ENCODE data around the gene DDIAS. TPM values are rescaled to one million over a fixed set of nuclear protein-coding genes. Genes with fewer than 3 reads are reported as not detected.
A peak's percentile ranks its signal among the peaks of the same experiment; 100 is the strongest.

DDIAS gene
- total and polyA plus RNA-seq, 9 of the 15 experiments (the other 6 are each of a cell fraction or from before 2014, with no cell fraction given) = 9.4 to 27.2 (median 23.3) TPM

GRCh38 chr11:82900277-82901164, 1.0 kb upstream of the DDIAS start, which contains the start of gene PRCP (continued):
- TF ChIP-seq MYC (IDR thresholded peaks at IDR 0.05; ENCODE audit: low read depth, low read length) (no peak), MYC (CRISPR knock-in tag; IDR thresholded peaks at IDR 0.05; ENCODE audit: borderline replicate concordance, low read depth) (no peak), ZNF76 (CRISPR knock-in tag; IDR thresholded peaks at IDR 0.05; ENCODE audit: borderline replicate concordance) (no peak), ZKSCAN8 (CRISPR knock-in tag; IDR thresholded peaks at IDR 0.05) (no peak), TEAD4 (IDR thresholded peaks at IDR 0.05; ENCODE audit: low read length) (peak; percentile 51), TEAD4 (CRISPR knock-in tag; IDR thresholded peaks at IDR 0.05; ENCODE audit: borderline replicate concordance) (no peak), ZNF507 (tag; conservative IDR thresholded peaks at IDR 0.05) (no peak), ZNF143 (CRISPR knock-in tag; IDR thresholded peaks at IDR 0.05) (0 out of 2 replicates have a peak, but pooled peaks have one; percentile 4), DIDO1 (tag; IDR thresholded peaks at IDR 0.05; ENCODE audit: low read depth) (peak; percentile 26; the same call in 1 of the 2 replicates), MIER1 (IDR thresholded peaks at IDR 0.05; ENCODE audit: low read depth) (no peak), OTX1 (CRISPR knock-in tag; IDR thresholded peaks at IDR 0.05) (0 out of 2 replicates have a peak, but pooled peaks have one; percentile 66), ZNF830 (CRISPR knock-in tag; IDR thresholded peaks at IDR 0.05) (no peak), TSC22D4 (tag; IDR thresholded peaks at IDR 0.05) (no peak), STAT6 (CRISPR knock-in tag; IDR thresholded peaks at IDR 0.05) (no peak), ZNF174 (CRISPR knock-in tag; IDR thresholded peaks at IDR 0.05) (no peak), ATF1 (CRISPR knock-in tag; IDR thresholded peaks at IDR 0.05) (no peak), ATF1 (tag; IDR thresholded peaks at IDR 0.05) (peak; percentile 80), SREBF2 (CRISPR knock-in tag; IDR thresholded peaks at IDR 0.05) (no peak), NEUROD1 (IDR thresholded peaks at IDR 0.05; ENCODE audit: borderline replicate concordance, low read depth, low read length, partially characterized antibody) (no peak), PTBP1 (IDR thresholded peaks at IDR 0.05; ENCODE audit: low read depth, low read length) (no peak)
- TF ChIP-seq, protein P1, sequence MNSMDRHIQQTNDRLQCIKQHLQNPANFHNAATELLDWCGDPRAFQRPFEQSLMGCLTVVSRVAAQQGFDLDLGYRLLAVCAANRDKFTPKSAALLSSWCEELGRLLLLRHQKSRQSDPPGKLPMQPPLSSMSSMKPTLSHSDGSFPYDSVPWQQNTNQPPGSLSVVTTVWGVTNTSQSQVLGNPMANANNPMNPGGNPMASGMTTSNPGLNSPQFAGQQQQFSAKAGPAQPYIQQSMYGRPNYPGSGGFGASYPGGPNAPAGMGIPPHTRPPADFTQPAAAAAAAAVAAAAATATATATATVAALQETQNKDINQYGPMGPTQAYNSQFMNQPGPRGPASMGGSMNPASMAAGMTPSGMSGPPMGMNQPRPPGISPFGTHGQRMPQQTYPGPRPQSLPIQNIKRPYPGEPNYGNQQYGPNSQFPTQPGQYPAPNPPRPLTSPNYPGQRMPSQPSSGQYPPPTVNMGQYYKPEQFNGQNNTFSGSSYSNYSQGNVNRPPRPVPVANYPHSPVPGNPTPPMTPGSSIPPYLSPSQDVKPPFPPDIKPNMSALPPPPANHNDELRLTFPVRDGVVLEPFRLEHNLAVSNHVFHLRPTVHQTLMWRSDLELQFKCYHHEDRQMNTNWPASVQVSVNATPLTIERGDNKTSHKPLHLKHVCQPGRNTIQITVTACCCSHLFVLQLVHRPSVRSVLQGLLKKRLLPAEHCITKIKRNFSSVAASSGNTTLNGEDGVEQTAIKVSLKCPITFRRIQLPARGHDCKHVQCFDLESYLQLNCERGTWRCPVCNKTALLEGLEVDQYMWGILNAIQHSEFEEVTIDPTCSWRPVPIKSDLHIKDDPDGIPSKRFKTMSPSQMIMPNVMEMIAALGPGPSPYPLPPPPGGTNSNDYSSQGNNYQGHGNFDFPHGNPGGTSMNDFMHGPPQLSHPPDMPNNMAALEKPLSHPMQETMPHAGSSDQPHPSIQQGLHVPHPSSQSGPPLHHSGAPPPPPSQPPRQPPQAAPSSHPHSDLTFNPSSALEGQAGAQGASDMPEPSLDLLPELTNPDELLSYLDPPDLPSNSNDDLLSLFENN (IDR thresholded peaks at IDR 0.05; ENCODE audit: low read depth in 2 of 2, low read length in 2 of 2) = 0 out of 4 replicates have a peak, but pooled peaks of 1 of the 2 experiments have one; percentile 16
- TF ChIP-seq, protein P2, sequence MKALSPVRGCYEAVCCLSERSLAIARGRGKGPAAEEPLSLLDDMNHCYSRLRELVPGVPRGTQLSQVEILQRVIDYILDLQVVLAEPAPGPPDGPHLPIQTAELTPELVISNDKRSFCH (CRISPR knock-in tag; IDR thresholded peaks at IDR 0.05) = no peak
- TF ChIP-seq, protein P2 (tag; IDR thresholded peaks at IDR 0.05) = peak; percentile 40; the same call in 1 of the 2 replicates
